Stimulated activated naive CD8-positive, alpha-beta T cell treated with anti-CD3 and anti-CD28 coated beads, Interleukin-15, amount 100 ng/mL, for 72 hours (primary cell): ENCODE results near the gene TTC28.
"Not testable (repeated sequence)": the region's sequence is repeated elsewhere in the genome, so short reads cannot be mapped to it uniquely, and the experiment has no call there.

ENCODE experiments used
- ATAC-seq: fragments of 150-1000 bp; cut with Tn5 transposase; 2 replicates; pipeline ENCODE4 v1.10.0; 2021; ENCODE audit warnings: mild to moderate bottlenecking, moderate library complexity
- DNase-seq, 2 donors: peaks; one replicate each; pipeline ENCODE4 v3.0.0; 2021 to 2022
- H3K27ac Mint-ChIP-seq, 2 donors: one replicate each; pipeline ENCODE4 v1.8.0; 2022; ENCODE audit warnings: mild to moderate bottlenecking in 2 of 2, mixed read lengths in 2 of 2, moderate library complexity in 2 of 2
- H3K27me3 Mint-ChIP-seq: one replicate; pipeline ENCODE4 v1.8.0; 2022; ENCODE audit warnings: mixed read lengths
- H3K4me1 Mint-ChIP-seq: one replicate; pipeline ENCODE4 v1.8.0; 2022; ENCODE audit warnings: mild to moderate bottlenecking, mixed read lengths
- H3K4me3 Mint-ChIP-seq, 2 donors: one replicate each; pipeline ENCODE4 v1.8.0; 2022; ENCODE audit warnings: mild to moderate bottlenecking in 2 of 2, mixed read lengths in 2 of 2, moderate library complexity in 1 of 2
- H3K9me3 Mint-ChIP-seq, 2 donors: one replicate each; pipeline ENCODE4 v1.8.0; 2022; ENCODE audit warnings: mixed read lengths in 2 of 2

TTC28 gene

DNA sequence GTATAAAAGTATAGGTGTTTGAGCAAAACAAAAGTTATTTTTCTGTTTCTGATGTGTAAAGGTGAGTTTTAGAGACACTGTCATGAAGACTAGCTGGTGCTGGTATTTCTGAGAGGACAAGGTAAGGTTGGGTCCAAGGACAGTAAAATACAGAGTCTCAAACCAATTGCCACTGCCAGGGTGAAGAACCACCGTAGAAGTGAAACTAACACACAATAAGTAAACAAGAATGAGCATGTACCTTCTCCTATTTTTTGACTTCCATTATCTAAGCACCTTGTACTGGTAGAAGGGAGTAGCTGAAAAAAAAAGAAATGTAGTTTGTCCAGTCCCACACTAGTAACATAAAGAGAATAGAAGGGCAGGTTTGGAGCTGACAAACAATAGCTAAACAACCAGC, 117.3 kb downstream of the TTC28 start:
- Mint-ChIP-seq H3K4me1 (no peaks in the 10 kb centered on the region), H3K4me3 (no peak overlapping the region), H3K27ac (no peak overlapping the region), H3K27me3 (peaks cover 15% of the 10 kb centered on the region), H3K9me3 (peaks cover 0 to under 1% of the 10 kb centered on the region in 2 donors)
- no peak for DNase-seq
- no peak for ATAC-seq

DNA sequence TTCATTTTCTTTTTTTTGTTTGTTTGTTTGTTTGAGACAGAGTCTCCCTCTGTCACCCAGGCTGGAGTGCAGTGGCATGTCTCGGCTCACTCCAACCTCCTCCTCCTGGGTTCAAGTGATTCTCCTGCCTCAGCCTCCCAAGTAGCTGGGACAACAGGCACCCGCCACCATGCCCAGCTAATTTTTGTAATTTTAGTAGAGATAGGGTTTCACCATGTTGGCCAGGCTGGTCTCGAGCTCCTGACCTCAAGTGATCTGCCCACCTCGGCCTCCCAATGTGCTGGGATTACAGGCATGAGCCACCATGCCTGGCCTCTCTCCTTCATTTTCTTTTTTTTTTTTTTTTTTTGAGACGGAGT, 118.9 kb downstream of the TTC28 start:
- H3K9me3 Mint-ChIP-seq, H3K4me1 Mint-ChIP-seq, ATAC-seq, DNase-seq, H3K4me3 Mint-ChIP-seq, H3K27me3 Mint-ChIP-seq, H3K27ac Mint-ChIP-seq: not testable (repeated sequence)

GRCh38 chr22:28560046-28560742, 119.4 kb downstream of the TTC28 start:
- Mint-ChIP-seq H3K9me3 (peaks cover 0 to 4% of the 10 kb centered on the region in 2 donors), H3K27me3 (peaks cover 6% of the 10 kb centered on the region), H3K4me1 (no peaks in the 10 kb centered on the region), H3K27ac (peak overlapping the region; percentile 3 to 73), H3K4me3 (no peak overlapping the region)
- ATAC-seq, result no peak
- DNase-seq, result no peak

DNA sequence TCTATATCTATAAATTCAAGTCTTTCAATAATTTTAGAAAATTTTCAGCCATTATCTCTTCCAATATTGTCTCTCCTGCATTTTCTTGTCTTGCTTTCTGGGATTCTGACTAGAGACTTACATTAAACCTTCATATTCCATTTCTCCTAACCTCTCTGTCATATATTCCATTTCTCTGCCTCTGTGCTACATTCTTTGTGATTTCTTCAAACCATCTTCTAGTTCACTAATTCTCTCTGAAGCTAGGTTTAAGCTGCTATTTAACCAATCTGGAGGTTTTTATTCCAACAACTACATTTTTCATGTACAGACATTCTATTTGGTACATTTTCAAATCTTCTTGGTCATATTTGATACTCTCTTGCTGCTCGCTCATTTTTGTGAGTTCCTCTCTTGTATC, 122.5 kb downstream of the TTC28 start:
- Mint-ChIP-seq H3K27ac (no peak overlapping the region), H3K9me3 (peaks cover 0 to 4% of the 10 kb centered on the region in 2 donors), H3K4me1 (no peaks in the 10 kb centered on the region), H3K27me3 (peaks cover under 1% of the 10 kb centered on the region), H3K4me3 (no peak overlapping the region)
- DNase-seq, result no peak
- no peak for ATAC-seq

GRCh38 chr22:28553108-28553866, 126.4 kb downstream of the TTC28 start:
- ATAC-seq, H3K9me3 Mint-ChIP-seq, H3K4me1 Mint-ChIP-seq, DNase-seq, H3K4me3 Mint-ChIP-seq, H3K27ac Mint-ChIP-seq, H3K27me3 Mint-ChIP-seq: not testable (repeated sequence)

GRCh38 chr22:28548406-28548805, 131.2 kb downstream of the TTC28 start:
- no peaks in the 10 kb centered on the region for H3K4me1 Mint-ChIP-seq
- peaks cover 7% of the 10 kb centered on the region for H3K27me3 Mint-ChIP-seq
- no peak overlapping the region for H3K4me3 Mint-ChIP-seq
- H3K9me3 Mint-ChIP-seq, result no peaks in the 10 kb centered on the region
- ATAC-seq (no peak), DNase-seq (no peak)
- no peak overlapping the region for H3K27ac Mint-ChIP-seq

- Mint-ChIP-seq H3K4me1 (no peaks in the 10 kb centered on the region), H3K4me3 (no peak overlapping the region), H3K27ac (no peak overlapping the region), H3K9me3 (peaks cover 4% of the 10 kb centered on the region in 2 donors), H3K27me3 (peaks cover 7% of the 10 kb centered on the region)
- no peak for ATAC-seq
- no peak for DNase-seq
Observed at GRCh38 chr22:28547132-28547842, 132.4 kb downstream of the TTC28 start.

- Mint-ChIP-seq H3K27me3 (no peaks in the 10 kb centered on the region), H3K4me3 (no peak overlapping the region)
Observed at GRCh38 chr22:28544431-28544868, 135.2 kb downstream of the TTC28 start.

GRCh38 chr22:28542980-28543621, 136.5 kb downstream of the TTC28 start:
- H3K9me3 Mint-ChIP-seq, result peaks cover 5 to 7% of the 10 kb centered on the region in 2 donors
- H3K4me1 Mint-ChIP-seq, result no peaks in the 10 kb centered on the region

More at GRCh38 chr22:28544431-28544868, 135.2 kb downstream of the TTC28 start:
- ATAC-seq, result no peak
- Mint-ChIP-seq H3K9me3 (peaks cover 5 to 7% of the 10 kb centered on the region in 2 donors), H3K27ac (no peak overlapping the region), H3K4me1 (no peaks in the 10 kb centered on the region)
- DNase-seq, result no peak

DNA sequence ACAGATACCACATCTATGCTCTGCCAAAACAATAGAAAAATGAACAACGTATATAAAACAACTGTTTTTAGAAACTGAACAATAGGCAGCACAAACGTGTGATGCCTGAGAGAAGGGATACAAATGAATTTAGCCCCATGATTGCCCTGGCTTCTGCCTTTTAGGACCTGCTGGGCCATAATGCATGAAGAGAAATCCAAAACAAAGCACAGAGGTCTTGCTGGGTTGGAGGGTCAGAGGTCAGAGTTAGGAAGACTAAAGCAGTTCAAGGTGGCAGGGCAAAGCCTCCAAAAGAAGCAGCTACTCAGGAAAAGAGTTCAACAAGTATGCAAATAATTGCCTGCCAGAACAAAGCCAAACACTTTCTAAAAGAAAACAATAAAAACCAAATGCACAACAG, 138.5 kb downstream of the TTC28 start:
- DNase-seq, result no peak
- no peaks in the 10 kb centered on the region for H3K4me1 Mint-ChIP-seq
- H3K27ac Mint-ChIP-seq, result no peak overlapping the region
- H3K4me3 Mint-ChIP-seq, result no peak overlapping the region
- no peak for ATAC-seq
- no peaks in the 10 kb centered on the region for H3K27me3 Mint-ChIP-seq
- H3K9me3 Mint-ChIP-seq, result peaks cover 5 to 7% of the 10 kb centered on the region in 2 donors

More at GRCh38 chr22:28542980-28543621, 136.5 kb downstream of the TTC28 start:
- DNase-seq (no peak), ATAC-seq (no peak)
- H3K4me3 Mint-ChIP-seq, result no peak overlapping the region
- no peaks in the 10 kb centered on the region for H3K27me3 Mint-ChIP-seq
- H3K27ac Mint-ChIP-seq, result no peak overlapping the region

GRCh38 chr22:28538922-28539321, 140.7 kb downstream of the TTC28 start:
- H3K4me3 Mint-ChIP-seq, result no peak overlapping the region
- ATAC-seq, result no peak
- H3K4me1 Mint-ChIP-seq, result no peaks in the 10 kb centered on the region
- H3K9me3 Mint-ChIP-seq, result peaks cover 5 to 7% of the 10 kb centered on the region in 2 donors
- no peaks in the 10 kb centered on the region for H3K27me3 Mint-ChIP-seq
- H3K27ac Mint-ChIP-seq, result no peak overlapping the region
- no peak for DNase-seq

GRCh38 chr22:28530565-28530964, 149.1 kb downstream of the TTC28 start:
- not testable (repeated sequence) for H3K4me3 Mint-ChIP-seq, H3K27me3 Mint-ChIP-seq, H3K4me1 Mint-ChIP-seq, ATAC-seq, H3K27ac Mint-ChIP-seq, DNase-seq
- peaks cover 6 to 18% of the 10 kb centered on the region in 2 donors for H3K9me3 Mint-ChIP-seq

DNA sequence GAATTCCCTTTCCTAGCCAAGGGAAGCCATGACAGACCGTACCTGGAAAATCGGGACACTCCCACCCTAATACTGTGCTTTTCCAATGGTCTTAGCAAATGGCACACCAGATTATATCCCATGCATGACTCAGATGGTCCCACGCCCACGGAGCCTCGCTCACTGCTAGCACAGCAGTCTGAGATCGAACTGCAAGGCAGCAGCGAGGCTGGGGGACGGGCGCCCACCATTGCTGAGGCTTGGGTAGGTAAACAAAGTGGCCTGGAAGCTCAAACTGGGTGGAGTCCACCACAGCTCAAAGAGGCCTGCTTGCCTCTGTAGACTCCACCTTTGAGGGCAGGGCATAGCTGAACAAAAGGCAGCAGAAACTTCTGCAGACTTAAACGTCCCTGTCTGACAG, 150.5 kb downstream of the TTC28 start:
- not testable (repeated sequence) for H3K4me3 Mint-ChIP-seq, DNase-seq, H3K4me1 Mint-ChIP-seq, ATAC-seq, H3K27me3 Mint-ChIP-seq, H3K27ac Mint-ChIP-seq
- peaks cover 6 to 18% of the 10 kb centered on the region in 2 donors for H3K9me3 Mint-ChIP-seq

DNA sequence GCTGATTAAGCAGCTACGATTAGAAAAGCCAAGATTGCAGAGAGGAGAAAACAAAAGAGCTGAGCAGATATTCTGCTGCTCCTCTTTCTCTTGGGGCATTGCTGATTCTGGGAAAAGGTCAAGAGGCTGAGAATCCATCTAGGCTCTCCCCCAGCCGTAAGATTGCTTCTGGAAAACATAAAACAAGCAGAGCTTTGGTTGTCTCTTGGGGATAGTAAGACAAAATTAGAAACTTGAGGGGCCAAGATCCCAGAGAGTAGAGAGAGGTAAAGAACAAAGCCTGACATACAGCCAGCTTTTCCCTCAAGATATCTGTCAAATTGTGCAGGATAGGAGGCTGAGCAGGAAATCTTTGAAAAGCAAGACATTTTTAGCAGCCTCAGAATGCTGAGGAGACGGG, 158.2 kb downstream of the TTC28 start:
- ATAC-seq (no peak), DNase-seq (no peak)
- H3K4me1 Mint-ChIP-seq, result no peaks in the 10 kb centered on the region
- no peak overlapping the region for H3K4me3 Mint-ChIP-seq
- peaks cover 23% of the 10 kb centered on the region for H3K27me3 Mint-ChIP-seq
- H3K9me3 Mint-ChIP-seq, result no peaks in the 10 kb centered on the region
- peak overlapping the region in 1 of 2 donors; percentile 50 for H3K27ac Mint-ChIP-seq

DNA sequence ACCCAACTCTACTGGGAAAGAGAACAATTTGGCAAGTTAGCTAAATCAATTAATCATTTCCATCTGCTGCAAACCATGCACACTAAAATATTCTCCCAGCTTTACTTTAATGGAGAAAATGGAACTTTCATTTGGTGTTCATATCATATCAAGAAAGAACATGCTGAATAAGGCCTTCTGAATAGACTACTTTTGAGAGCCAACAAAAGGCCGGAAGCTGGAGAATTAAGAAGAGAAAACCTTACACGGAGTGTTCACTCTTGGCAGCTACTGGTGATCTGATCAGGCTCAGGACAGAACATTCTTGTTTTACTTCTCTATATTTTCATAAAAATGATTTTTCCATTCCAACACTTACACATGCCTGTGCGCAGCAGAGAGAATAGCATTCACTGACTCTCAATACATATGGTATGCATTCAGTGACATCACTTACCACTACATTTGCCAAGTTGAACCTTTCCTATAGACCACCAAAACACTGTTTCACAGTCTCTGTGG, 165.3 kb downstream of the TTC28 start:
- no peak overlapping the region for H3K27ac Mint-ChIP-seq
- DNase-seq (no peak), ATAC-seq (no peak)

More for the DNA sequence above, 165.3 kb downstream of the TTC28 start:
- peaks cover 9 to 16% of the 10 kb centered on the region in 2 donors for H3K9me3 Mint-ChIP-seq
- H3K4me1 Mint-ChIP-seq, result no peaks in the 10 kb centered on the region
- no peak overlapping the region for H3K4me3 Mint-ChIP-seq
- H3K27me3 Mint-ChIP-seq, result peaks cover 21% of the 10 kb centered on the region
